GM23248 (cell line): ENCODE data around the gene MCOLN1. TPM values are rescaled to one million over a fixed set of nuclear protein-coding genes. Genes with fewer than 3 reads are reported as not detected.
A peak's percentile ranks its signal among the peaks of the same experiment; 100 is the strongest.

Experiments used
- DNase-seq: peaks from one replicate; pipeline ENCODE4 v3.0.0-alpha.2; 2015
- H2AFZ ChIP-seq: fragments of 200-600 bp; sonication (generic); 2 replicates; pipeline ENCODE4 v1.6.1; 2016; ENCODE audit warnings: antibody characterized with exemption
- H3F3A ChIP-seq: fragments of 200-600 bp; sonication (generic); 2 replicates; pipeline ENCODE4 v1.6.1; 2016; ENCODE audit warnings: mild to moderate bottlenecking, antibody characterized with exemption, mixed run types; ENCODE audit not compliant: insufficient read depth
- H3K27ac ChIP-seq: fragments of 200-600 bp; sonication (generic); 2 replicates; pipeline ENCODE4 v1.5.1; 2016; ENCODE audit warnings: mild to moderate bottlenecking
- H3K27me3 ChIP-seq: fragments of 200-600 bp; sonication (generic); replicated peaks from 2 replicates; pipeline ENCODE4 v1.6.1; 2016; ENCODE audit warnings: mild to moderate bottlenecking; ENCODE audit not compliant: insufficient read depth
- H3K36me3 ChIP-seq: fragments of 200-600 bp; sonication (generic); 2 replicates; pipeline ENCODE4 v1.6.1; 2016; ENCODE audit warnings: low read depth, mild to moderate bottlenecking
- H3K4me1 ChIP-seq: fragments of 200-600 bp; sonication (generic); 2 replicates; pipeline ENCODE4 v1.6.1; 2016; ENCODE audit warnings: mild to moderate bottlenecking; ENCODE audit not compliant: insufficient read depth
- H3K4me2 ChIP-seq: fragments of 200-600 bp; sonication (generic); one replicate; pipeline ENCODE4 v1.6.1; 2016; ENCODE audit warnings: mild to moderate bottlenecking; ENCODE audit not compliant: unreplicated experiment
- H3K4me3 ChIP-seq: fragments of 200-600 bp; sonication (generic); 2 replicates; pipeline ENCODE4 v1.5.1; 2016; ENCODE audit warnings: mild to moderate bottlenecking
- H3K79me2 ChIP-seq: fragments of 200-600 bp; sonication (generic); 2 replicates; pipeline ENCODE4 v1.6.1; 2016; ENCODE audit warnings: mild to moderate bottlenecking; ENCODE audit not compliant: insufficient read depth
- H3K9ac ChIP-seq: fragments of 200-600 bp; sonication (generic); 2 replicates; pipeline ENCODE4 v1.6.1; 2016; ENCODE audit warnings: mild to moderate bottlenecking
- H3K9me2 ChIP-seq: fragments of 200-600 bp; sonication (generic); 2 replicates; pipeline ENCODE4 v1.6.1; 2016; ENCODE audit warnings: mixed run types, mild to moderate bottlenecking, moderate library complexity; ENCODE audit not compliant: insufficient read depth
- H3K9me3 ChIP-seq: fragments of 200-600 bp; sonication (generic); one replicate; pipeline ENCODE4 v1.6.1; 2017; ENCODE audit warnings: low read depth
- H4K20me1 ChIP-seq: fragments of 200-600 bp; sonication (generic); 2 replicates; pipeline ENCODE4 v1.6.0; 2016; ENCODE audit not compliant: insufficient read depth
- EZH2 ChIP-seq: fragments of 200-600 bp; sonication (generic); IDR thresholded peaks from 2 replicates; pipeline ENCODE4 v1.6.1; 2018; ENCODE audit warnings: antibody characterized with exemption, mild to moderate bottlenecking; ENCODE audit not compliant: insufficient read depth, poor library complexity, severe bottlenecking
- EZH2phosphoT487 ChIP-seq: fragments of 200-600 bp; sonication (generic); IDR thresholded peaks from 2 replicates; pipeline ENCODE4 v1.6.1; 2018; ENCODE audit warnings: antibody characterized with exemption, moderate library complexity, mild to moderate bottlenecking, low read depth; ENCODE audit not compliant: insufficient read depth
- WGBS, 2 experiments: methylation state at CpG; one replicate each; pipeline ENCODE4 v1.1.6; 2015 to 2017; ENCODE audit warnings: low lambda C conversion rate in 2 of 2, low coverage in 1 of 2; ENCODE audit errors: missing lambda C conversion rate in 2 of 2; 5-methylcytosine and 5-hydroxymethylcytosine counted together
- in situ Hi-C: fragments of 300-500 bp; cut with MboI; formaldehyde crosslinking; loops from 2 replicates; pipeline ENCODE4 v1.15.0; 2020
- polyA plus RNA-seq: library from polyadenylated mRNA; unstranded; fragments of >200 nt; fragmentation: Nextera tagmentation; extraction: Ambion mirVana; gene quantifications from 2 replicates; pipeline ENCODE4 v1.2.1, GENCODE V29; 2016
- total RNA-seq: library from RNA; depleted of rRNA; stranded (reverse); fragments of >200 nt; shearing (Covaris generic); gene quantifications from 2 replicates; pipeline ENCODE4 v1.2.3, GENCODE V29; 2014

The MCOLN1 gene
- total and polyA plus RNA-seq, 2 experiments from 2014 or later = 4.9 to 28.6 TPM

DNA sequence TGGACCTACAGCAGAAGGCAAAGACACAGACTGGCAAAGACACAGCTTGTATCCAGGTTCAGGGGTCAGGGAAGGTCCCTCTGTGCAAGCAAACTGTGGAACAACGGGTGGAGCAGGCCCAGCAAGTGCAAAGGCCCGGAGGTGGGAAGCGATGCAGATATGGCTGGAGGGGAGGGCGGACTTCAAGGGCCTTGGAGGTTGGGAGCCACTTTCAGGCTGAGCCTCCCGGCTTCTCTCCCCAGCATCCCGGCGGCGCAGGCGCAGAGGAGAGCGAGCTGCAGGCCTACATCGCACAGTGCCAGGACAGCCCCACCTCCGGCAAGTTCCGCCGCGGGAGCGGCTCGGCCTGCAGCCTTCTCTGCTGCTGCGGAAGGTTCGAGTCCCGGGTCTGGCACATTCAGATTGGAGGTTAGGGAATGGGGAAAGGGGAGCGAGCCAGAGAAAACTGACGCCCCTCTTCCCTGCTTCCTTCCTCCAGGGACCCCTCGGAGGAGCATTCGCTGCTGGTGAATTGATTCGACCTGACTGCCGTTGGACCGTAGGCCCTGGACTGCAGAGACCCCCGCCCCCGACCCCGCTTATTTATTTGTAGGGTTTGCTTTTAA is 11.0 kb downstream of the MCOLN1 start:
- H3K9ac ChIP-seq = peak overlapping the region; percentile 89
- H3K9me3 ChIP-seq = no peaks in the 10 kb centered on the region
- H3K27ac ChIP-seq = peak overlapping the region; percentile 62
- H3K9me2 ChIP-seq = no peaks in the 10 kb centered on the region
- 0 out of 2 replicates have a peak, but pooled peaks cover 5% of the 10 kb centered on the region for H3F3A ChIP-seq
- H3K4me2 ChIP-seq = peak overlapping the region; percentile 91
- H3K79me2 ChIP-seq = peaks cover 4% of the 10 kb centered on the region; the same call in 1 of the 2 replicates
- DNase-seq = peak; percentile 85
- 4 to 13% methylated on average over 24 to 30 of the region's 30 CpGs for WGBS, 2 experiments
- peaks cover under 1% of the 10 kb centered on the region; the same call in 1 of the 2 replicates for H3K36me3 ChIP-seq
- H4K20me1 ChIP-seq = no peaks in the 10 kb centered on the region
- TF ChIP-seq EZH2 = no peak
- no peak for TF ChIP-seq EZH2phosphoT487
- H3K4me3 ChIP-seq = peak overlapping the region; percentile 94
- in situ Hi-C loops = no loop called here
- H3K27me3 ChIP-seq = no peaks in the 10 kb centered on the region
- no peaks in the 10 kb centered on the region for H3K4me1 ChIP-seq
- peak overlapping the region; percentile 94 for H2AFZ ChIP-seq

DNA sequence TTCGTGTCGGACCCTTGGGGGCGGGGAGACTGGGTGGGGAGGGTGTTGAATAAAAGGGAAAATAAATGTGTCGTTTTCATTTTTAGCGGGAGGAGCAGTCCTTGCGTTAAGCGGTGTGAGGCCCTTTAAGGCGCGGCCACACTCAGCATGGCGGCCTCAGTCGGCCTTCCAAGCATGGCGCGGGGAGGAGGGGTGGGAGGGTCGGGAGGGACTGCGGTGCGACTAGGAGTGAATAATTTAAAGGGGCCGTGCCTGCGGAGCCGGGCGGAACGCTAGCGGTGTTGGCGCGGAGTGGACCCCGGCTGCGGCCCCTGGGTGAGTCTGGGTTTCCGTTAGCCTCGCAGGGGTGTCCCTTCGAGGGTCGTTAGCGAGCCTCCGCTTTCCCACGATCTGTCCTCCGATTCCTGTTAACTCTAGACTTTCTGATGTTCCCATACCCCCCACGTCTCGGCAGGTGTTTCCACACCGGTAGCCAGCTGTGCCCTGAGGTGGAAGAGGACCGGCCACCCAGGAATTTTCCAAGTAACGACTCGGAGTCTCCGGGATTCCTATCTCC is 11.6 kb downstream of the MCOLN1 start:
- Histone ChIP-seq H3K27me3 (no peaks in the 10 kb centered on the region), H3K4me1 (no peaks in the 10 kb centered on the region), H3K4me3 (peak overlapping the region; percentile 94), H3K9me2 (no peaks in the 10 kb centered on the region), H3K79me2 (peaks cover 4% of the 10 kb centered on the region; the same call in 1 of the 2 replicates), H3K36me3 (peaks cover 6% of the 10 kb centered on the region; the same call in 1 of the 2 replicates), H3F3A (0 out of 2 replicates have a peak, but pooled peaks cover 5% of the 10 kb centered on the region), H3K4me2 (peak overlapping the region; percentile 91), H2AFZ (peak overlapping the region; percentile 94), H3K9me3 (no peaks in the 10 kb centered on the region), H4K20me1 (no peaks in the 10 kb centered on the region), H3K9ac (peak overlapping the region; percentile 89), H3K27ac (peak overlapping the region; percentile 62)
- TF ChIP-seq EZH2phosphoT487 (no peak), EZH2 (no peak)
- 0 to 3% methylated on average over 22 to 40 of the region's 41 CpGs for WGBS, 2 experiments
- in situ Hi-C loops = no loop called here
- DNase-seq = peak; percentile 96

DNA sequence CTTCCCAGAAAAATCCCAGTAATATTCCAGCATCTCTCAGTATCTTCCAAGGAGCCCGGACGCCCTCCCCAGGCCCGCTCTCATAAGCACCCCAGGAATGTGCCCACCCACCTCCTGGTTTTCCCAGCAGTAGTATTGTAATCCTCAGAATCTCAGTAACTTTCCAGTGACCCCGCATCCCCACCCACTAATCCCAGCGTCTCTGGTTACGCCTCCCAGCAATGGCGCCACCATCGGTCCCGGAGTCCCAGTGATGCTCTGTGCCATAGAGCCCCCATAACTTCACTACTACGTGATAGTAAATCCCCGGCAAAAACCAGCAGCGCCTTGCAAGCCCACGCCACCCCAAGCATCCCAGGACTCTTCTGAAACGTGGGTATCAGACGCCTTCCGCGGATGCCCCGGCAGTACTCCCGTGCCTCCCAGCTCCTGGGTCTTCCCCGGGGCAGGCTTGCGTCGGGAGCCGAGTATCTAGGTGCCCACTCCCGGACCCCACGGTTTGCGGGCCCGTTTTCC is 12.2 kb downstream of the MCOLN1 start:
- peak overlapping the region; percentile 62 for H3K27ac ChIP-seq
- H3K4me1 ChIP-seq = no peaks in the 10 kb centered on the region
- H3K27me3 ChIP-seq = no peaks in the 10 kb centered on the region
- H3K79me2 ChIP-seq = peaks cover 4% of the 10 kb centered on the region; the same call in 1 of the 2 replicates
- peak overlapping the region; percentile 94 for H2AFZ ChIP-seq
- H3K9me2 ChIP-seq = no peaks in the 10 kb centered on the region
- WGBS, 2 experiments = 1% methylated on average over 26 to 27 of the region's 27 CpGs
- no peaks in the 10 kb centered on the region for H3K9me3 ChIP-seq
- H3K36me3 ChIP-seq = peaks cover 6% of the 10 kb centered on the region; the same call in 1 of the 2 replicates
- no peak for TF ChIP-seq EZH2
- TF ChIP-seq EZH2phosphoT487 = no peak
- peak; percentile 86 for DNase-seq
- H3K9ac ChIP-seq = peak overlapping the region; percentile 89
- no peaks in the 10 kb centered on the region for H4K20me1 ChIP-seq
- H3F3A ChIP-seq = 0 out of 2 replicates have a peak, but pooled peaks cover 5% of the 10 kb centered on the region
- in situ Hi-C loops = no loop called here
- peak overlapping the region; percentile 91 for H3K4me2 ChIP-seq
- peak overlapping the region; percentile 94 for H3K4me3 ChIP-seq

DNA sequence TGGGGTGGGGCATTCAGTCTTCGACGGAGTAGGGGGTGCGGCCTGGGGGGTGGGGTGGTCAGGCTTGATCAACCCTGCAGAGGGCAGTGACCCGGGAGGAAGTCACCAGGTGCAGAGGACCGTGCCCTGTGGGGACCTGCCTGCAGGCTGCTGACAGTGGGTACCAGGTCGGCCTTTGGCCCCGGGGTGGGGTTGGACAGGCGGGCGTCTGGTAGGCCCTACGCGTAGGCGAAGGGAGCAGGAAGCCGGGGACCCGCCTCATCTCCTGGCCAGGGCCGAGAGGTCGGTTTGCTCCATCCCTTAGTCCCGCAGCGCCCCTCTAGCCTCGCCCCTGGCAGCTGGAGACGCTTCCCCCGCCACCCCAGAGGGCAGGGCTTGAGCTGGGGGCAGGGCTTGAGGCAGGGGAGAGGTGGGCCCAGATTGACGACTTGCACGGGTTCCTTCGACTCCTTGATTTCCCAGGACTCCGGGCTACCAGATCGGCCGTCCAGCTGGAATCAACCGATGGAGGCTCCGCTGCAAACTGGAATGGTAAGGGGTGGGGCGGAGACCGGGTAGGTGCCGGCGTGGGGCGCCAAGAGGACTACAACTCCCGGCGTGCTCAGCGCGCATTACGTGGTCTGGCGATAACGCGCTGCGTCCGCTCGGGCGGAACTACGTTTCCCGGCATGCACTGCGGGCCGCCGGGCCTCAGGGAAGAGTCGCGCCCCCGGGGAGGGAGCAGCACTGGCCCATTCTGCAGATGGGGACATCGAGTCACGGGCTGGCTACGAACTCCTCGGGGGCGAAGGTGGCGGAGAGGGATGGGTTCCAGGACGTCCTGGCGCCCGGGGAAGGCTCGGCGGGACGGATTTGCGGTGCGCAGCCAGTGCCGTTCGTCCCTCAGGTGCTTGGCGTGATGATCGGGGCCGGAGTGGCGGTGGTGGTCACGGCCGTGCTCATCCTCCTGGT is 12.9 kb downstream of the MCOLN1 start, which contains the start of gene PNPLA6:
TSS of gene PNPLA6 (plus strand) at position 671 of the 951 bp plus-strand sequence. CDS start at position 743, 72 bp downstream.
- DNase-seq = peak; percentile 97
- in situ Hi-C loops = no loop called here
- peak within 1 kb of the TSS; percentile 94 for H3K4me3 ChIP-seq
- no peaks in the 10 kb centered on the region for H3K9me3 ChIP-seq
- 0 out of 2 replicates have a peak, but pooled peaks cover 5% of the 10 kb centered on the region for H3F3A ChIP-seq
- no peaks in the 10 kb centered on the region for H3K27me3 ChIP-seq
- peaks cover 6% of the 10 kb centered on the region; the same call in 1 of the 2 replicates for H3K36me3 ChIP-seq
- H3K4me1 ChIP-seq = no peaks in the 10 kb centered on the region
- peak within 1 kb of the TSS; percentile 94 for H2AFZ ChIP-seq
- peak within 1 kb of the TSS; percentile 89 for H3K9ac ChIP-seq
- peak within 1 kb of the TSS; percentile 62 for H3K27ac ChIP-seq
- 0 to 2% methylated on average over 65 to 66 of the region's 76 CpGs for WGBS, 2 experiments
- peak within 1 kb of the TSS; percentile 91 for H3K4me2 ChIP-seq
- TF ChIP-seq EZH2 = no peak
- no peak for TF ChIP-seq EZH2phosphoT487
- no peaks in the 10 kb centered on the region for H4K20me1 ChIP-seq
- peaks cover 4% of the 10 kb centered on the region; the same call in 1 of the 2 replicates for H3K79me2 ChIP-seq
- H3K9me2 ChIP-seq = no peaks in the 10 kb centered on the region
